Measurements from ENCODE around the gene SCN2A. TPM values are rescaled to one million over a fixed set of nuclear protein-coding genes. Genes with fewer than 3 reads are reported as not detected.

Gene SCN2A
- total and polyA plus RNA-seq, 11 donors, result 0.01 to 0.45 (median 0.05) TPM; not detected in 4

- ATAC-seq (no peak), DNase-seq (no peak)
- H3K9me3 ChIP-seq, result no peaks in the 10 kb centered on the region
- H3K27ac ChIP-seq, result no peak overlapping the region
- peaks cover 0 to 5% (median 0%) of the 10 kb centered on the region in 12 donors for H3K4me1 ChIP-seq
- intact Hi-C loops (cut with DNase I), result no loop called here
- TF ChIP-seq POLR2A (IDR thresholded peaks at IDR 0.05) (no peak), CTCF (IDR thresholded peaks at IDR 0.05) (no peak)
- 63 to 81% (median 79%) methylated on average over 1 of the region's 1 CpG for WGBS, 4 donors
- H3K36me3 ChIP-seq, result no peaks in the 10 kb centered on the region
- H3K4me3 ChIP-seq, result no peak overlapping the region
- H3K27me3 ChIP-seq, result no peaks in the 10 kb centered on the region
These were observed 196.4 kb downstream of the SCN2A start for GRCh38 chr2:165435611-165436010.

- intact Hi-C loops (cut with DNase I), result no loop called here
- Histone ChIP-seq H3K27ac (no peak overlapping the region), H3K36me3 (no peaks in the 10 kb centered on the region), H3K4me1 (peaks cover 0 to 5% (median 0%) of the 10 kb centered on the region in 12 donors), H3K9me3 (no peaks in the 10 kb centered on the region), H3K4me3 (peak overlapping the region in 1 of 12 donors; percentile 22), H3K27me3 (no peaks in the 10 kb centered on the region)
- ATAC-seq (no peak), DNase-seq (no peak)
- 83 to 87% (median 84%) methylated on average over 3 of the region's 3 CpGs for WGBS, 4 donors
- TF ChIP-seq CTCF (IDR thresholded peaks at IDR 0.05), result no peak
- no peak for TF ChIP-seq POLR2A (IDR thresholded peaks at IDR 0.05)
These were observed 197.3 kb downstream of the SCN2A start for GRCh38 chr2:165436559-165436958.

- WGBS, 4 donors, result 19 to 28% (median 22%) methylated on average over 1 of the region's 1 CpG
- H3K4me3 ChIP-seq, result no peak overlapping the region
- H3K9me3 ChIP-seq, result no peaks in the 10 kb centered on the region
- H3K27ac ChIP-seq, result no peak overlapping the region
- intact Hi-C loops (cut with DNase I), result no loop called here
- no peaks in the 10 kb centered on the region for H3K27me3 ChIP-seq
- DNase-seq (no peak), ATAC-seq (no peak)
- TF ChIP-seq POLR2A (IDR thresholded peaks at IDR 0.05) (no peak), CTCF (IDR thresholded peaks at IDR 0.05) (no peak)
- no peaks in the 10 kb centered on the region for H3K36me3 ChIP-seq
- peaks cover 0 to 5% (median 0%) of the 10 kb centered on the region in 12 donors for H3K4me1 ChIP-seq
These were observed 201.2 kb downstream of the SCN2A start for GRCh38 chr2:165440367-165440766.

Other genes with a start within 250 kb of the SCN2A start
- 1 to 10 TPM in 5 of 9 donors, under 1 TPM in 4; 0.56 to 2.7 (median 1.1) TPM for gene SCN3A, start 35.4 kb upstream of the SCN2A start, total RNA-seq
- gene SCN3A, start 35.4 kb upstream of the SCN2A start, polyA plus RNA-seq, result 1 to 10 TPM in 1 of 2 donors, under 1 TPM in 1; 0.39 to 1.1 TPM
- 10 to 100 TPM in 1 of 9 donors, 1 to 10 TPM in 8; 3.2 to 10.6 (median 5.1) TPM for gene CSRNP3, start 230.3 kb downstream of the SCN2A start, total RNA-seq
- 1 to 10 TPM in 1 of 2 donors, under 1 TPM in 1; 0.87 to 1.6 TPM for gene CSRNP3, start 230.3 kb downstream of the SCN2A start, polyA plus RNA-seq